H9 (cell line): ENCODE data around the gene MICAL3. TPM values are rescaled to one million over a fixed set of nuclear protein-coding genes. Genes with fewer than 3 reads are reported as not detected.

Experiments
- DNase-seq: peaks from one replicate; pipeline ENCODE4 v3.0.0-alpha.2; 2017
- H2AFZ ChIP-seq: one replicate; pipeline ENCODE4 v1.6.1; 2013; ENCODE audit warnings: mild to moderate bottlenecking, low read length, control low read depth, moderate library complexity
- H2AK5ac ChIP-seq: 2 replicates; pipeline ENCODE4 v1.6.1; 2013; ENCODE audit warnings: low read length, control low read depth, mixed read lengths; ENCODE audit not compliant: insufficient read length
- H2BK120ac ChIP-seq: one replicate; pipeline ENCODE4 v1.6.1; 2013; ENCODE audit warnings: low read depth, mild to moderate bottlenecking, low read length, control low read depth, inconsistent platforms; ENCODE audit not compliant: poor library complexity, severe bottlenecking
- H2BK12ac ChIP-seq: 2 replicates; pipeline ENCODE4 v1.6.1; 2013; ENCODE audit warnings: low read length, control low read depth, mixed read lengths, low read depth; ENCODE audit not compliant: insufficient read length
- H2BK15ac ChIP-seq: 2 replicates; pipeline ENCODE4 v1.6.1; 2013; ENCODE audit warnings: low read depth, low read length, control low read depth
- H2BK20ac ChIP-seq: one replicate; pipeline ENCODE4 v1.6.1; 2013; ENCODE audit warnings: low read depth, mild to moderate bottlenecking, low read length, control low read depth, inconsistent platforms; ENCODE audit not compliant: poor library complexity, severe bottlenecking
- H2BK5ac ChIP-seq: 2 replicates; pipeline ENCODE4 v1.6.1; 2013; ENCODE audit warnings: low read length, control low read depth, mixed read lengths; ENCODE audit not compliant: insufficient read length
- H3K14ac ChIP-seq: 2 replicates; pipeline ENCODE4 v1.6.1; 2013; ENCODE audit warnings: low read length, control low read depth; ENCODE audit not compliant: insufficient read depth
- H3K18ac ChIP-seq: 2 replicates; pipeline ENCODE4 v1.6.1; 2013; ENCODE audit warnings: low read depth, mild to moderate bottlenecking, mixed read lengths, low read length, control low read depth; ENCODE audit not compliant: insufficient read length
- H3K23ac ChIP-seq: 2 replicates; pipeline ENCODE4 v1.6.1; 2013; ENCODE audit warnings: low read length, control low read depth, mixed read lengths, low read depth; ENCODE audit not compliant: insufficient read length
- H3K23me2 ChIP-seq: 2 replicates; pipeline ENCODE4 v1.6.1; 2013; ENCODE audit warnings: low read depth, mild to moderate bottlenecking, mixed read lengths, low read length, control low read depth; ENCODE audit not compliant: insufficient read length, poor library complexity, severe bottlenecking
- H3K27ac ChIP-seq: 2 replicates; pipeline ENCODE4 v1.5.1; 2013; ENCODE audit warnings: low read length, control low read depth, mixed read lengths, low read depth; ENCODE audit not compliant: insufficient read length
- H3K27me3 ChIP-seq: 2 replicates; pipeline ENCODE4 v1.6.1; 2013; ENCODE audit warnings: low read length, control low read depth, inconsistent platforms; ENCODE audit not compliant: insufficient read depth
- H3K4ac ChIP-seq: 2 replicates; pipeline ENCODE4 v1.6.1; 2013; ENCODE audit warnings: low read depth, mild to moderate bottlenecking, control low read depth, inconsistent platforms, low read length, moderate library complexity
- H3K4me1 ChIP-seq: 2 replicates; pipeline ENCODE4 v1.6.1; 2013; ENCODE audit warnings: low read length, control low read depth, inconsistent platforms; ENCODE audit not compliant: insufficient read depth
- H3K4me2 ChIP-seq: 2 replicates; pipeline ENCODE4 v1.6.1; 2013; ENCODE audit warnings: low read length, control low read depth, mixed read lengths; ENCODE audit not compliant: insufficient read length, insufficient read depth
- H3K56ac ChIP-seq: 2 replicates; pipeline ENCODE4 v1.6.1; 2013; ENCODE audit warnings: low read depth, mild to moderate bottlenecking, mixed read lengths, low read length, control low read depth; ENCODE audit not compliant: insufficient read length
- H3K79me1 ChIP-seq: 2 replicates; pipeline ENCODE4 v1.6.1; 2013; ENCODE audit warnings: low read depth, mild to moderate bottlenecking, moderate library complexity, low read length, control low read depth, inconsistent platforms; ENCODE audit not compliant: insufficient read depth, poor library complexity, severe bottlenecking
- H3K79me2 ChIP-seq: 2 replicates; pipeline ENCODE4 v1.6.1; 2013; ENCODE audit warnings: low read length, control low read depth, inconsistent platforms; ENCODE audit not compliant: insufficient read depth
- H3K9ac ChIP-seq: 2 replicates; pipeline ENCODE4 v1.6.1; 2013; ENCODE audit warnings: low read length, control low read depth, mixed read lengths; ENCODE audit not compliant: insufficient read length; ENCODE audit errors: extremely low read depth
- H3K9me3 ChIP-seq: one replicate; pipeline ENCODE4 v1.6.1; 2013; ENCODE audit warnings: low read depth, low read length, inconsistent platforms; ENCODE audit not compliant: control insufficient read depth
- H3T11ph ChIP-seq: one replicate; pipeline ENCODE4 v1.6.1; 2013; ENCODE audit warnings: mild to moderate bottlenecking, low read length, control low read depth, inconsistent platforms
- H4K20me1 ChIP-seq: one replicate; pipeline ENCODE4 v1.6.1; 2013; ENCODE audit not compliant: control insufficient read depth, insufficient read length, insufficient read depth
- H4K5ac ChIP-seq: 2 replicates; pipeline ENCODE4 v1.6.1; 2013; ENCODE audit warnings: low read depth, mild to moderate bottlenecking, mixed read lengths, low read length, control low read depth; ENCODE audit not compliant: insufficient read length
- H4K8ac ChIP-seq: replicated peaks from 2 replicates; pipeline ENCODE4 v1.6.1; 2013; ENCODE audit warnings: low read length, control low read depth, mixed read lengths, low read depth; ENCODE audit not compliant: insufficient read length
- H4K91ac ChIP-seq: 2 replicates; pipeline ENCODE4 v1.6.1; 2013; ENCODE audit warnings: low read depth, mild to moderate bottlenecking, moderate library complexity, mixed read lengths, low read length, control low read depth; ENCODE audit not compliant: insufficient read length
- H3K27ac Mint-ChIP-seq, 3 experiments: 2 replicates in 2 of 3; 3 replicates in 1 of 3; pipeline ENCODE4 v1.8.0; 2020 to 2021; ENCODE audit warnings: mixed read lengths in 3 of 3, mild to moderate bottlenecking in 1 of 3, moderate library complexity in 1 of 3
- H3K27me3 Mint-ChIP-seq: 2 replicates; pipeline ENCODE4 v1.8.0; 2021; ENCODE audit warnings: low read depth, mild to moderate bottlenecking, moderate library complexity, mixed read lengths
- H3K36me3 Mint-ChIP-seq, 3 experiments: 2 replicates in 2 of 3; 3 replicates in 1 of 3; pipeline ENCODE4 v1.8.0; 2020 to 2021; ENCODE audit warnings: low read depth in 3 of 3, mixed read lengths in 3 of 3; ENCODE audit not compliant: insufficient read depth in 1 of 3
- H3K4me1 Mint-ChIP-seq, 2 experiments: 2 replicates each; pipeline ENCODE4 v1.8.0; 2020; ENCODE audit warnings: mixed read lengths in 2 of 2
- H3K4me3 Mint-ChIP-seq, 2 experiments: 2 replicates in 1 of 2; 3 replicates in 1 of 2; pipeline ENCODE4 v1.8.0; 2020 to 2021; ENCODE audit warnings: mild to moderate bottlenecking in 2 of 2, mixed read lengths in 2 of 2, moderate library complexity in 1 of 2
- H3K9me3 Mint-ChIP-seq, 2 experiments: 2 replicates in 1 of 2; 3 replicates in 1 of 2; pipeline ENCODE4 v1.8.0; 2020; ENCODE audit warnings: mild to moderate bottlenecking in 2 of 2, mixed read lengths in 2 of 2, moderate library complexity in 1 of 2
- WGBS: extraction: QIAGEN DNeasy Blood & Tissue Kit; methylation state at CpG from one replicate; pipeline ENCODE4 v1.1.7; 2013; ENCODE audit warnings: missing lambda C conversion rate, low lambda C conversion rate, mixed read lengths; ENCODE audit not compliant: insufficient read length; ENCODE audit errors: extremely low coverage; 5-methylcytosine and 5-hydroxymethylcytosine counted together
- total RNA-seq: library from RNA; stranded (reverse); gene quantifications from 2 replicates; pipeline ENCODE4 v1.2.1, GENCODE V29; 2021
- TF ChIP-seq, protein P1 (sequence below): fragments of 200-600 bp; sonication (generic); conservative IDR thresholded peaks from 3 replicates; pipeline ENCODE4 v1.8.0; 2021; ENCODE audit warnings: antibody characterized with exemption, mild to moderate bottlenecking

Gene MICAL3
- total RNA-seq, 1 experiment from 2014 or later = 50.2 TPM

DNA sequence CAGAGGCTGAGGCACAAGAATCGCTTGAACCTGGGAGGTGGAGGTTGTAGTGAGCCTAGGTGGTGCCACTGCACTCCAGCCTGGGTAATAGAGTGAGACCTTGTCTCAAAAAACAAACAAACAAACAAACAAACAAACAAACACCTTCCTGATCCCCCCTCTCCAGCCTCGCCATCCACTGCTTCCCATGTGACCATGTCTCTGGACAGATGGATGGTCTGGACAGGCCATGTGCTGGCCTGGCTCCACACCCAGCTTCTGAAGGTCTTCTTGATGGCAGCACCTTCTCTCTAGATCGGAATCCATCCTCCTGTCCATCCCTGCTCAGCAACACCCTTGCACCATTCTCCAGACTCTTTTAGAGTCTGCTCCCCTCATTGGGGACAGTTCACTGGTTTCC lies 42.8 kb upstream of the MICAL3 start:
- Histone ChIP-seq H3K18ac (no peak overlapping the region), H3K79me2 (no peaks in the 10 kb centered on the region), H3T11ph (no peak overlapping the region), H3K4ac (no peak overlapping the region), H2BK120ac (no peak overlapping the region), H4K20me1 (no peaks in the 10 kb centered on the region), H3K23me2 (no peaks in the 10 kb centered on the region), H2BK12ac (no peak overlapping the region), H3K56ac (no peak overlapping the region), H3K14ac (no peak overlapping the region; the same call in 1 of the 2 replicates), H3K9me3 (no peaks in the 10 kb centered on the region), H3K79me1 (no peaks in the 10 kb centered on the region), H4K5ac (no peak overlapping the region), H2BK15ac (no peak overlapping the region), H3K4me2 (no peak overlapping the region), H2AFZ (no peak overlapping the region), H3K27ac (no peak overlapping the region), H3K23ac (no peak overlapping the region), H3K9ac (no peak overlapping the region), H3K27me3 (no peaks in the 10 kb centered on the region), H2BK20ac (no peak overlapping the region), H4K8ac (no peak overlapping the region), H2BK5ac (no peak overlapping the region), H3K4me1 (no peaks in the 10 kb centered on the region), H4K91ac (no peak overlapping the region), H2AK5ac (no peak overlapping the region)
- Mint-ChIP-seq H3K36me3 (no peaks in the 10 kb centered on the region; a peak in 1 of 7 replicates), H3K4me1 (peaks cover 8% of the 10 kb centered on the region in 2 experiments), H3K27me3 (peaks cover 65% of the 10 kb centered on the region), H3K27ac (peak overlapping the region in 1 of 3 experiments; percentile 56; a peak in 1 of 7 replicates), H3K9me3 (no peaks in the 10 kb centered on the region; a peak in 1 of 5 replicates), H3K4me3 (no peak overlapping the region)
- WGBS = no CpG with 5 or more reads among the region's 3 CpGs
- no peak for DNase-seq
- TF ChIP-seq, protein P1, sequence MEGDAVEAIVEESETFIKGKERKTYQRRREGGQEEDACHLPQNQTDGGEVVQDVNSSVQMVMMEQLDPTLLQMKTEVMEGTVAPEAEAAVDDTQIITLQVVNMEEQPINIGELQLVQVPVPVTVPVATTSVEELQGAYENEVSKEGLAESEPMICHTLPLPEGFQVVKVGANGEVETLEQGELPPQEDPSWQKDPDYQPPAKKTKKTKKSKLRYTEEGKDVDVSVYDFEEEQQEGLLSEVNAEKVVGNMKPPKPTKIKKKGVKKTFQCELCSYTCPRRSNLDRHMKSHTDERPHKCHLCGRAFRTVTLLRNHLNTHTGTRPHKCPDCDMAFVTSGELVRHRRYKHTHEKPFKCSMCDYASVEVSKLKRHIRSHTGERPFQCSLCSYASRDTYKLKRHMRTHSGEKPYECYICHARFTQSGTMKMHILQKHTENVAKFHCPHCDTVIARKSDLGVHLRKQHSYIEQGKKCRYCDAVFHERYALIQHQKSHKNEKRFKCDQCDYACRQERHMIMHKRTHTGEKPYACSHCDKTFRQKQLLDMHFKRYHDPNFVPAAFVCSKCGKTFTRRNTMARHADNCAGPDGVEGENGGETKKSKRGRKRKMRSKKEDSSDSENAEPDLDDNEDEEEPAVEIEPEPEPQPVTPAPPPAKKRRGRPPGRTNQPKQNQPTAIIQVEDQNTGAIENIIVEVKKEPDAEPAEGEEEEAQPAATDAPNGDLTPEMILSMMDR = no peak
